GM23338 (cell line): ENCODE data around the gene DUSP10. TPM values are rescaled to one million over a fixed set of nuclear protein-coding genes. Genes with fewer than 3 reads are reported as not detected.

Experiments
- ATAC-seq: fragments of 200-7000 bp; cut with Tn5 transposase; 3 replicates; pipeline ENCODE4 v1.9.1; 2020
- DNase-seq: peaks from one replicate; pipeline ENCODE4 v3.0.0-alpha.2; 2015; ENCODE audit warnings: low spot score
- H2AFZ ChIP-seq: fragments of 200-600 bp; sonication (generic); 2 replicates; pipeline ENCODE4 v1.8.0; 2016; ENCODE audit warnings: antibody characterized with exemption, mild to moderate bottlenecking, moderate library complexity
- H3F3A ChIP-seq: fragments of 200-600 bp; sonication (generic); replicated peaks from 2 replicates; pipeline ENCODE4 v1.8.0; 2017; ENCODE audit warnings: antibody characterized with exemption, mixed run types, low read depth
- H3K27ac ChIP-seq: fragments of 200-600 bp; sonication (generic); 2 replicates; pipeline ENCODE4 v1.6.1; 2016; ENCODE audit warnings: low read depth
- H3K27me3 ChIP-seq: fragments of 200-600 bp; sonication (generic); 2 replicates; pipeline ENCODE4 v1.8.0; 2016; ENCODE audit warnings: mild to moderate bottlenecking, mixed run types, moderate library complexity; ENCODE audit not compliant: insufficient read depth
- H3K36me3 ChIP-seq: fragments of 200-600 bp; sonication (generic); 2 replicates; pipeline ENCODE4 v1.8.0; 2016; ENCODE audit warnings: mild to moderate bottlenecking; ENCODE audit not compliant: insufficient read depth
- H3K4me1 ChIP-seq: fragments of 200-600 bp; sonication (generic); 2 replicates; pipeline ENCODE4 v1.8.0; 2016; ENCODE audit warnings: mild to moderate bottlenecking, moderate library complexity; ENCODE audit not compliant: insufficient read depth
- H3K4me2 ChIP-seq: fragments of 200-600 bp; sonication (generic); 2 replicates; pipeline ENCODE4 v1.7.1; 2017; ENCODE audit warnings: mixed run types
- H3K4me3 ChIP-seq: fragments of 200-600 bp; sonication (generic); 2 replicates; pipeline ENCODE4 v1.6.1; 2016; ENCODE audit warnings: mixed run types
- H3K79me2 ChIP-seq: fragments of 200-600 bp; sonication (generic); replicated peaks from 2 replicates; pipeline ENCODE4 v1.8.0; 2017; ENCODE audit warnings: mild to moderate bottlenecking; ENCODE audit not compliant: insufficient read depth
- H3K9me2 ChIP-seq: fragments of 200-600 bp; sonication (generic); 2 replicates; pipeline ENCODE4 v1.8.0; 2017; ENCODE audit not compliant: insufficient read depth
- H4K20me1 ChIP-seq: fragments of 200-600 bp; sonication (generic); replicated peaks from 2 replicates; pipeline ENCODE4 v1.8.0; 2017; ENCODE audit warnings: mild to moderate bottlenecking; ENCODE audit not compliant: insufficient read depth
- H3K27ac Mint-ChIP-seq: 2 replicates; pipeline ENCODE4 v1.8.0; 2020; ENCODE audit warnings: inconsistent platforms, mild to moderate bottlenecking, moderate library complexity, mixed read lengths
- H3K27me3 Mint-ChIP-seq: 3 replicates; pipeline ENCODE4 v1.8.0; 2022; ENCODE audit warnings: low read depth, mild to moderate bottlenecking, moderate library complexity, mixed read lengths, inconsistent platforms; ENCODE audit not compliant: insufficient read depth, poor library complexity
- H3K36me3 Mint-ChIP-seq: 3 replicates; pipeline ENCODE4 v1.8.0; 2021; ENCODE audit warnings: low read depth, mild to moderate bottlenecking, inconsistent platforms, moderate library complexity, mixed read lengths
- H3K4me1 Mint-ChIP-seq: 3 replicates; pipeline ENCODE4 v1.8.0; 2020; ENCODE audit warnings: mild to moderate bottlenecking, inconsistent platforms, mixed read lengths
- H3K4me3 Mint-ChIP-seq: 3 replicates; pipeline ENCODE4 v1.8.0; 2021; ENCODE audit warnings: moderate library complexity, mild to moderate bottlenecking, inconsistent platforms, mixed read lengths
- H3K9me3 Mint-ChIP-seq: 3 replicates; pipeline ENCODE4 v1.8.0; 2020; ENCODE audit warnings: moderate library complexity, mild to moderate bottlenecking, inconsistent platforms, mixed read lengths
- CREB1 ChIP-seq: fragments of 250-450 bp; sonication (Bioruptor Pico); IDR thresholded peaks from 2 replicates; pipeline ENCODE4 v1.5.0; 2020; ENCODE audit warnings: low read depth, mild to moderate bottlenecking, moderate library complexity
- ETS1 ChIP-seq: IDR thresholded peaks from 2 replicates; pipeline ENCODE4 v1.6.1; 2016; ENCODE audit warnings: antibody characterized with exemption
- EZH2 ChIP-seq: fragments of 200-600 bp; sonication (generic); IDR thresholded peaks from one replicate; pipeline ENCODE4 v1.8.0; 2017; ENCODE audit warnings: antibody characterized with exemption, mild to moderate bottlenecking, low read depth; ENCODE audit not compliant: unreplicated experiment
- EZH2phosphoT487 ChIP-seq: fragments of 200-600 bp; sonication (generic); IDR thresholded peaks from one replicate; pipeline ENCODE4 v1.8.1; 2018; ENCODE audit warnings: antibody characterized with exemption; ENCODE audit not compliant: unreplicated experiment
- JUNB ChIP-seq: IDR thresholded peaks from one replicate; pipeline ENCODE4 v1.6.1; 2016; ENCODE audit warnings: antibody characterized with exemption; ENCODE audit not compliant: unreplicated experiment
- NANOG ChIP-seq: IDR thresholded peaks from 2 replicates; pipeline ENCODE4 v1.6.1; 2016; ENCODE audit warnings: antibody characterized with exemption, borderline replicate concordance
- POLR2AphosphoS5 ChIP-seq: IDR thresholded peaks from 2 replicates; pipeline ENCODE4 v1.6.1; 2016; ENCODE audit warnings: antibody characterized with exemption, low read depth
- STAT1 ChIP-seq: IDR thresholded peaks from one replicate; pipeline ENCODE4 v1.6.1; 2016; ENCODE audit warnings: antibody characterized with exemption; ENCODE audit not compliant: unreplicated experiment
- ZNF114 ChIP-seq: fragments of 250-450 bp; sonication (Bioruptor Pico); IDR thresholded peaks from 2 replicates; pipeline ENCODE4 v1.5.0; 2020; ENCODE audit warnings: mild to moderate bottlenecking, moderate library complexity
- ZNF331 ChIP-seq: fragments of 250-450 bp; sonication (Bioruptor Pico); IDR thresholded peaks from 2 replicates; pipeline ENCODE4 v1.5.0; 2020; ENCODE audit warnings: low read depth, mild to moderate bottlenecking, moderate library complexity
- polyA plus RNA-seq: library from polyadenylated mRNA; unstranded; fragments of >200 nt; fragmentation: Nextera tagmentation; extraction: Ambion mirVana; gene quantifications from 2 replicates; pipeline ENCODE4 v1.2.1, GENCODE V29; 2016
- total RNA-seq: library from RNA; depleted of rRNA; stranded (reverse); fragments of >200 nt; shearing (Covaris generic); gene quantifications from 2 replicates; pipeline ENCODE4 v1.2.3, GENCODE V29; 2014
- TF ChIP-seq, protein P1 (sequence below): fragments of 250-450 bp; sonication (Bioruptor Pico); IDR thresholded peaks from 2 replicates; pipeline ENCODE4 v1.5.0; 2020; ENCODE audit warnings: mild to moderate bottlenecking, moderate library complexity
- TF ChIP-seq, protein P2 (sequence below): IDR thresholded peaks from one replicate; pipeline ENCODE4 v1.6.1; 2018; ENCODE audit warnings: antibody characterized with exemption; ENCODE audit not compliant: unreplicated experiment
- TF ChIP-seq, protein P3 (sequence below), 2 experiments: fragments of 200-600 bp in 1 of 2; sonication (generic) in 1 of 2; conservative IDR thresholded peaks; 2 replicates each; pipeline versions ENCODE4 v1.5.1 to v1.6.1; 2016 to 2017; ENCODE audit warnings: antibody characterized with exemption in 2 of 2, low read depth in 2 of 2, mild to moderate bottlenecking in 2 of 2, moderate library complexity in 1 of 2

The DUSP10 gene
- total and polyA plus RNA-seq, 2 experiments from 2014 or later, result 1.5 to 1.6 TPM

DNA sequence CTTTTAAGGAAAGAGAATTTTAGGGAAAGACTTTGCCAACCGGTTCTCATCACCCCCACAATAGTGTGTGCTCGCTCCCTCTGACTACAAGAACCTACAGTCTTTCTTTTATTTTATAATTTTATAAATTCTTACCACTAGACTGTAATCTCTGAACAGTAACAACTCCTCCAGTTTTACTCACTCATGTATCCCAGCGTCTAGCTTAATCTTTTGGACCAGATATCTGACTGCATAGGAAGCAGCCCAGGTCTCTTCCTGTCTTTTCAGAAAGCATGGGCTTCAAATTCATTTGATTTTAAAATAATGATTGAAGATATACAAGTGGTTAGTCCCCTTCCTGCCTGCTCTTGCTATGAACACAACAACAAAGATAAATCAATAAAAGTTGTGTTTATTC lies 19.0 kb upstream of the DUSP10 start:
- Histone ChIP-seq H2AFZ (no peak overlapping the region), H3K4me2 (no peak overlapping the region), H3K27me3 (no peaks in the 10 kb centered on the region), H3F3A (no peaks in the 10 kb centered on the region), H3K79me2 (no peaks in the 10 kb centered on the region), H3K4me3 (no peak overlapping the region), H3K9me2 (peaks cover 7% of the 10 kb centered on the region; the same call in 1 of the 2 replicates), H3K27ac (no peak overlapping the region), H3K36me3 (no peaks in the 10 kb centered on the region), H3K4me1 (no peaks in the 10 kb centered on the region), H4K20me1 (no peaks in the 10 kb centered on the region)
- Mint-ChIP-seq H3K4me3 (no peak overlapping the region), H3K4me1 (no peaks in the 10 kb centered on the region), H3K9me3 (no peaks in the 10 kb centered on the region), H3K27ac (no peak overlapping the region), H3K27me3 (no peaks in the 10 kb centered on the region), H3K36me3 (no peaks in the 10 kb centered on the region)
- TF ChIP-seq EZH2phosphoT487 (no peak), ZNF331 (CRISPR knock-in tag) (no peak), JUNB (no peak), STAT1 (no peak), NANOG (no peak), EZH2 (no peak), ETS1 (no peak), CREB1 (no peak), POLR2AphosphoS5 (no peak), ZNF114 (CRISPR knock-in tag) (no peak)
- TF ChIP-seq, protein P1, sequence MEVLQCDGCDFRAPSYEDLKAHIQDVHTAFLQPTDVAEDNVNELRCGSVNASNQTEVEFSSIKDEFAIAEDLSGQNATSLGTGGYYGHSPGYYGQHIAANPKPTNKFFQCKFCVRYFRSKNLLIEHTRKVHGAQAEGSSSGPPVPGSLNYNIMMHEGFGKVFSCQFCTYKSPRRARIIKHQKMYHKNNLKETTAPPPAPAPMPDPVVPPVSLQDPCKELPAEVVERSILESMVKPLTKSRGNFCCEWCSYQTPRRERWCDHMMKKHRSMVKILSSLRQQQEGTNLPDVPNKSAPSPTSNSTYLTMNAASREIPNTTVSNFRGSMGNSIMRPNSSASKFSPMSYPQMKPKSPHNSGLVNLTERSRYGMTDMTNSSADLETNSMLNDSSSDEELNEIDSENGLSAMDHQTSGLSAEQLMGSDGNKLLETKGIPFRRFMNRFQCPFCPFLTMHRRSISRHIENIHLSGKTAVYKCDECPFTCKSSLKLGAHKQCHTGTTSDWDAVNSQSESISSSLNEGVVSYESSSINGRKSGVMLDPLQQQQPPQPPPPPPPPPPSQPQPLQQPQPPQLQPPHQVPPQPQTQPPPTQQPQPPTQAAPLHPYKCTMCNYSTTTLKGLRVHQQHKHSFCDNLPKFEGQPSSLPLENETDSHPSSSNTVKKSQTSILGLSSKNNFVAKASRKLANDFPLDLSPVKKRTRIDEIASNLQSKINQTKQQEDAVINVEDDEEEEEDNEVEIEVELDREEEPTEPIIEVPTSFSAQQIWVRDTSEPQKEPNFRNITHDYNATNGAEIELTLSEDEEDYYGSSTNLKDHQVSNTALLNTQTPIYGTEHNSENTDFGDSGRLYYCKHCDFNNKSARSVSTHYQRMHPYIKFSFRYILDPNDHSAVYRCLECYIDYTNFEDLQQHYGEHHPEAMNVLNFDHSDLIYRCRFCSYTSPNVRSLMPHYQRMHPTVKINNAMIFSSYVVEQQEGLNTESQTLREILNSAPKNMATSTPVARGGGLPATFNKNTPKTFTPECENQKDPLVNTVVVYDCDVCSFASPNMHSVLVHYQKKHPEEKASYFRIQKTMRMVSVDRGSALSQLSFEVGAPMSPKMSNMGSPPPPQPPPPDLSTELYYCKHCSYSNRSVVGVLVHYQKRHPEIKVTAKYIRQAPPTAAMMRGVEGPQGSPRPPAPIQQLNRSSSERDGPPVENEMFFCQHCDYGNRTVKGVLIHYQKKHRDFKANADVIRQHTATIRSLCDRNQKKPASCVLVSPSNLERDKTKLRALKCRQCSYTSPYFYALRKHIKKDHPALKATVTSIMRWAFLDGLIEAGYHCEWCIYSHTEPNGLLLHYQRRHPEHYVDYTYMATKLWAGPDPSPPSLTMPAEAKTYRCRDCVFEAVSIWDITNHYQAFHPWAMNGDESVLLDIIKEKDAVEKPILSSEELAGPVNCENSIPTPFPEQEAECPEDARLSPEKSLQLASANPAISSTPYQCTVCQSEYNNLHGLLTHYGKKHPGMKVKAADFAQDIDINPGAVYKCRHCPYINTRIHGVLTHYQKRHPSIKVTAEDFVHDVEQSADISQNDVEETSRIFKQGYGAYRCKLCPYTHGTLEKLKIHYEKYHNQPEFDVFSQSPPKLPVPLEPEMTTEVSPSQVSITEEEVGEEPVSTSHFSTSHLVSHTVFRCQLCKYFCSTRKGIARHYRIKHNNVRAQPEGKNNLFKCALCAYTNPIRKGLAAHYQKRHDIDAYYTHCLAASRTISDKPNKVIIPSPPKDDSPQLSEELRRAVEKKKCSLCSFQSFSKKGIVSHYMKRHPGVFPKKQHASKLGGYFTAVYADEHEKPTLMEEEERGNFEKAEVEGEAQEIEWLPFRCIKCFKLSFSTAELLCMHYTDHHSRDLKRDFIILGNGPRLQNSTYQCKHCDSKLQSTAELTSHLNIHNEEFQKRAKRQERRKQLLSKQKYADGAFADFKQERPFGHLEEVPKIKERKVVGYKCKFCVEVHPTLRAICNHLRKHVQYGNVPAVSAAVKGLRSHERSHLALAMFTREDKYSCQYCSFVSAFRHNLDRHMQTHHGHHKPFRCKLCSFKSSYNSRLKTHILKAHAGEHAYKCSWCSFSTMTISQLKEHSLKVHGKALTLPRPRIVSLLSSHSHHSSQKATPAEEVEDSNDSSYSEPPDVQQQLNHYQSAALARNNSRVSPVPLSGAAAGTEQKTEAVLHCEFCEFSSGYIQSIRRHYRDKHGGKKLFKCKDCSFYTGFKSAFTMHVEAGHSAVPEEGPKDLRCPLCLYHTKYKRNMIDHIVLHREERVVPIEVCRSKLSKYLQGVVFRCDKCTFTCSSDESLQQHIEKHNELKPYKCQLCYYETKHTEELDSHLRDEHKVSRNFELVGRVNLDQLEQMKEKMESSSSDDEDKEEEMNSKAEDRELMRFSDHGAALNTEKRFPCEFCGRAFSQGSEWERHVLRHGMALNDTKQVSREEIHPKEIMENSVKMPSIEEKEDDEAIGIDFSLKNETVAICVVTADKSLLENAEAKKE (CRISPR knock-in tag), result no peak
- TF ChIP-seq, protein P2, sequence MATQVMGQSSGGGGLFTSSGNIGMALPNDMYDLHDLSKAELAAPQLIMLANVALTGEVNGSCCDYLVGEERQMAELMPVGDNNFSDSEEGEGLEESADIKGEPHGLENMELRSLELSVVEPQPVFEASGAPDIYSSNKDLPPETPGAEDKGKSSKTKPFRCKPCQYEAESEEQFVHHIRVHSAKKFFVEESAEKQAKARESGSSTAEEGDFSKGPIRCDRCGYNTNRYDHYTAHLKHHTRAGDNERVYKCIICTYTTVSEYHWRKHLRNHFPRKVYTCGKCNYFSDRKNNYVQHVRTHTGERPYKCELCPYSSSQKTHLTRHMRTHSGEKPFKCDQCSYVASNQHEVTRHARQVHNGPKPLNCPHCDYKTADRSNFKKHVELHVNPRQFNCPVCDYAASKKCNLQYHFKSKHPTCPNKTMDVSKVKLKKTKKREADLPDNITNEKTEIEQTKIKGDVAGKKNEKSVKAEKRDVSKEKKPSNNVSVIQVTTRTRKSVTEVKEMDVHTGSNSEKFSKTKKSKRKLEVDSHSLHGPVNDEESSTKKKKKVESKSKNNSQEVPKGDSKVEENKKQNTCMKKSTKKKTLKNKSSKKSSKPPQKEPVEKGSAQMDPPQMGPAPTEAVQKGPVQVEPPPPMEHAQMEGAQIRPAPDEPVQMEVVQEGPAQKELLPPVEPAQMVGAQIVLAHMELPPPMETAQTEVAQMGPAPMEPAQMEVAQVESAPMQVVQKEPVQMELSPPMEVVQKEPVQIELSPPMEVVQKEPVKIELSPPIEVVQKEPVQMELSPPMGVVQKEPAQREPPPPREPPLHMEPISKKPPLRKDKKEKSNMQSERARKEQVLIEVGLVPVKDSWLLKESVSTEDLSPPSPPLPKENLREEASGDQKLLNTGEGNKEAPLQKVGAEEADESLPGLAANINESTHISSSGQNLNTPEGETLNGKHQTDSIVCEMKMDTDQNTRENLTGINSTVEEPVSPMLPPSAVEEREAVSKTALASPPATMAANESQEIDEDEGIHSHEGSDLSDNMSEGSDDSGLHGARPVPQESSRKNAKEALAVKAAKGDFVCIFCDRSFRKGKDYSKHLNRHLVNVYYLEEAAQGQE, result no peak
- TF ChIP-seq, protein P3, sequence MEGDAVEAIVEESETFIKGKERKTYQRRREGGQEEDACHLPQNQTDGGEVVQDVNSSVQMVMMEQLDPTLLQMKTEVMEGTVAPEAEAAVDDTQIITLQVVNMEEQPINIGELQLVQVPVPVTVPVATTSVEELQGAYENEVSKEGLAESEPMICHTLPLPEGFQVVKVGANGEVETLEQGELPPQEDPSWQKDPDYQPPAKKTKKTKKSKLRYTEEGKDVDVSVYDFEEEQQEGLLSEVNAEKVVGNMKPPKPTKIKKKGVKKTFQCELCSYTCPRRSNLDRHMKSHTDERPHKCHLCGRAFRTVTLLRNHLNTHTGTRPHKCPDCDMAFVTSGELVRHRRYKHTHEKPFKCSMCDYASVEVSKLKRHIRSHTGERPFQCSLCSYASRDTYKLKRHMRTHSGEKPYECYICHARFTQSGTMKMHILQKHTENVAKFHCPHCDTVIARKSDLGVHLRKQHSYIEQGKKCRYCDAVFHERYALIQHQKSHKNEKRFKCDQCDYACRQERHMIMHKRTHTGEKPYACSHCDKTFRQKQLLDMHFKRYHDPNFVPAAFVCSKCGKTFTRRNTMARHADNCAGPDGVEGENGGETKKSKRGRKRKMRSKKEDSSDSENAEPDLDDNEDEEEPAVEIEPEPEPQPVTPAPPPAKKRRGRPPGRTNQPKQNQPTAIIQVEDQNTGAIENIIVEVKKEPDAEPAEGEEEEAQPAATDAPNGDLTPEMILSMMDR (conservative IDR thresholded peaks at IDR 0.05; ENCODE audit: low read depth in 2 of 2), result no peak
- ATAC-seq (no peak), DNase-seq (no peak)
